SJSA1 (cell line): ENCODE measurements around the gene FBXO48. TPM values are rescaled to one million over a fixed set of nuclear protein-coding genes. Genes with fewer than 3 reads are reported as not detected.

ENCODE experiments used
- DNase-seq, 2 experiments: peaks; one replicate each; pipeline ENCODE4 v3.0.0-alpha.2; 2015 to 2020; ENCODE audit warnings: low spot score in 2 of 2, low read depth in 1 of 2
- H3K27ac ChIP-seq: fragments of 250-450 bp; sonication (Bioruptor Pico); 2 replicates; pipeline ENCODE4 v1.5.1; 2020; ENCODE audit warnings: mild to moderate bottlenecking, moderate library complexity
- H3K27me3 ChIP-seq: fragments of 250-450 bp; sonication (Bioruptor Pico); replicated peaks from 2 replicates; pipeline ENCODE4 v1.5.1; 2020; ENCODE audit warnings: mild to moderate bottlenecking, moderate library complexity
- H3K36me3 ChIP-seq: fragments of 250-450 bp; sonication (Bioruptor Pico); 2 replicates; pipeline ENCODE4 v1.5.1; 2020; ENCODE audit warnings: mild to moderate bottlenecking
- H3K4me1 ChIP-seq: fragments of 250-450 bp; sonication (Bioruptor Pico); replicated peaks from 2 replicates; pipeline ENCODE4 v1.6.1; 2021; ENCODE audit warnings: mild to moderate bottlenecking
- H3K4me3 ChIP-seq: fragments of 250-450 bp; sonication (Bioruptor Pico); 2 replicates; pipeline ENCODE4 v1.5.1; 2020; ENCODE audit warnings: mild to moderate bottlenecking
- H3K9me3 ChIP-seq: fragments of 250-450 bp; sonication (Bioruptor Pico); replicated peaks from 2 replicates; pipeline ENCODE4 v1.5.1; 2020; ENCODE audit warnings: mild to moderate bottlenecking
- total RNA-seq: library from RNA; depleted of rRNA; stranded (reverse); fragments of >200 nt; shearing (Covaris generic); gene quantifications from 2 replicates; pipeline ENCODE4 v1.2.3, GENCODE V29; 2014

FBXO48 gene
- total RNA-seq, 1 experiment from 2014 or later: 0.74 TPM

DNA sequence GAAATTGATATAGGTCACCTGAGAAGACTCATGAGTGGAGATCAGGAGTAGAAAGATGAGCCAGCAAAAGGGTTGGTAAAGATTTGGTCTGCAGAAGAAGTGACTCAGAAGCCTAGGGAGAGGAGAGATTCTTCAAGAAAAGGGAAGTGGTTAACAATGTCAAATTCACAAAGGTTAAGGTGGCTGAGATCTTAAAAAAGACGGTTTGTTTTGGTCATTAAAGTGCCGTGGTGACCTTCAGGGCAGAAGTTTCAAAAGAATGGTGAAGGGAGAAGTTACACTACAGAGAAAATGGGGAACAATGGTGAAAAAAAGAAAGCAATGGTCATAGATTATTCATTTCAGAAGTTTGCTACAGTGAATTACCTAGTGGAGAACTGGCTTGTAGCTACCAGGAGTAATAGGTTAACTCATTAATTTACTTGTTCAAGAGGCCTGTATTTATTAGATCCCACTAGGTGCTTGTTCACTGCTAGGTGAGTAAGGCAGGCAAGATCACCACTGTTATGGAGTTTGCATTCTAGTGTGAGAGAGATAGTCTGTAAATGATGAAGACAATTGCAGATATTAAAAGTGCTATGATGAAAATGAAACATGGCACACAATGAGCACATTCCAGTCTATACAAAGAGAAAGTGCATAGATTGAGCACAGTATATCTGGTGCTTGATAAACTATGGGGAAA lies 43.0 kb downstream of the FBXO48 start:
- H3K4me1 ChIP-seq: peaks cover 11% of the 10 kb centered on the region; the same call in 1 of the 2 replicates
- no peaks in the 10 kb centered on the region for H3K27me3 ChIP-seq
- no peaks in the 10 kb centered on the region for H3K9me3 ChIP-seq
- no peak overlapping the region for H3K4me3 ChIP-seq
- DNase-seq: no peak
- H3K36me3 ChIP-seq: no peaks in the 10 kb centered on the region
- H3K27ac ChIP-seq: no peak overlapping the region

DNA sequence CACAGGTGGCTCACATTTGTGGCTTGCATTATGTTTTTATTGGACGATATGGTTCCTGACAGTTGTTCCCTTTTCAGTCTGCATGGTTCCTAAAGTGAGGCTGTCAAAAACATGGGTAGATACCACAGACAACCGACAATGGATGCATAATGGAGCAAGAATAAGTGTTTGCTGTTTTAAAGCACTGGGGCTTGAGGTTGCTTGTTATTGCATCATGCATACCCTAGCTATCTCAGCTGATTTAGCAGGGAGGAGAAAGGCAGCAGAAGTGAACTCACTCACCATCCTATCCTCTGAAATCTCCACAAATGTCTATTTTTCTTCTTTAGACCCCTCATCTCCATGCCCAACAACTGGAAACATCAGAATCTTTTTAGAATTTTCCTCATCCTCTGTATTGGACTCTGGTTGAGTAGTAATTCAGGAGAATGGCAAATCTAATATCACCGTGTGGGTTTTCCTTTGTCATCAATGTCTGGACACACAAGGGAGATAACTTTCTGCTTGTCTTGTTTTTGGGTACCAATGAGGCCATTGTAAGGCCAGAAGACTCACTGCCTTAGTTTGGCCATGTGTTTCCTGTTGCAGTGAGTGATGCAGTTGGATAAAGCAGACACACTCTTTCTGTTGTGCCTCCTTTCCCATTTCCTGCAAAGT lies 46.7 kb downstream of the FBXO48 start:
- H3K27me3 ChIP-seq: no peaks in the 10 kb centered on the region
- no peak overlapping the region for H3K4me3 ChIP-seq
- H3K36me3 ChIP-seq: no peaks in the 10 kb centered on the region
- no peaks in the 10 kb centered on the region for H3K4me1 ChIP-seq
- DNase-seq: no peak
- H3K27ac ChIP-seq: no peak overlapping the region
- H3K9me3 ChIP-seq: no peaks in the 10 kb centered on the region

DNA sequence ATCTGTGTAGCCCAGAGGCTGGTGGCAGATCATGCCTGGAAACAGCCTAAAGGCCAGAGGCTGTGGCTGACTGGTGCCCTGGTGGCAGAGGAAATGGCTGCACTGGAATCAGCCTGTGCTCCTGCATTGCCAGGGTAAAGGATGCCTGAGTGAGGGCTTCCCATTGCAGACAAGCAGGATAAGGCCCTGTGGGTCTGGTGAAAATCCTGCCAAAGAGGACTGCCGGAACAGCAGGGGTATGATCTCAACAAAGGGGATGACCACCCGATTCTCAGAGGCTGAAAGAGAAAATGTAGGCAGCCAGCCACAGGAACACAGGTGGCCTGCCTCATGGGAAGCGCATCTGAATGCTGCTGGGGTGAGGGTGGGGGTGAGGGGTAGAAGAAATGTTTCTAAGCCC lies 48.2 kb downstream of the FBXO48 start:
- Histone ChIP-seq H3K36me3 (no peaks in the 10 kb centered on the region), H3K27me3 (no peaks in the 10 kb centered on the region), H3K27ac (no peak overlapping the region), H3K4me1 (no peaks in the 10 kb centered on the region), H3K4me3 (no peak overlapping the region), H3K9me3 (no peaks in the 10 kb centered on the region; the same call in 1 of the 2 replicates)
- DNase-seq: no peak

DNA sequence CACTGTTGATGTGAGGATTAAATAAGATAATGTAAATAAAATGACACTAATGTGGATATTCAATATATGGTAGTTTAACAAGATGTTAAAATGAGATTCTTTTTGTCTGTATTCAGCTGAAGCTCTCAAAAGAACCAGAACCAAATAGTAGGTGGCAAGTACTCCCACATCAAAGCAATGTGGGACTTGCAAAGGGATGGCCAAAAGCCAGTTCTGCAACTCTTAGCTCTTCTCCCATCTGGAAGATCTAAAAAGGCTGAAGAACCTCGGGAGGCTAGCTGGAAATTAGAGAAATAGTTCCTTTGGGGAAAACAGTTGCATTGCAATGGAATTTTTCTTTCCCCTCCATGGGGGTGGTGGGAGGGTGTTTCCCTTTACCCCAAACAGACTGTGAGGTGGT lies 48.7 kb downstream of the FBXO48 start:
- Histone ChIP-seq H3K4me1 (no peaks in the 10 kb centered on the region), H3K4me3 (no peak overlapping the region), H3K9me3 (no peaks in the 10 kb centered on the region; the same call in 1 of the 2 replicates), H3K27ac (no peak overlapping the region), H3K36me3 (no peaks in the 10 kb centered on the region), H3K27me3 (no peaks in the 10 kb centered on the region)
- DNase-seq: no peak

DNA sequence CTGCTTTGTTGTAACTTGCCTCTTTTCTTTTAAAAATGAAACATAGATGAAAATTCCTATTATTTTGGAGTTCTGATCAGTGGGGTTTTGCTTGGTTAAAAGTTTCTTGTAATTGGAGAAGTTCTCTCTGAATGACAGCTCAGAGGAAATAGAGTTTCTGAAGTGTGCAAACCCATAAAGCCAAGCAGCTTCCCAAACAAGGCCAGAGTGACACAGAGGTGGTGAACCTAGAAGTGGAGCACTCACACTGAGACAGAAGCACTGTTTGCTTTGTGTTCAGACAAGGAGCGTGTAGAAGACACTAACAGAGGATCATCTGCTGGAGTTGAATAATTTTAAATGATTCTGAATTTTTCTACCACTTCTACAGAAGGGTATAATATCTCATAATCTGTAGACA lies 49.2 kb downstream of the FBXO48 start:
- H3K9me3 ChIP-seq: no peaks in the 10 kb centered on the region; the same call in 1 of the 2 replicates
- H3K4me1 ChIP-seq: no peaks in the 10 kb centered on the region
- no peak for DNase-seq
- H3K4me3 ChIP-seq: no peak overlapping the region
- no peak overlapping the region for H3K27ac ChIP-seq
- no peaks in the 10 kb centered on the region for H3K36me3 ChIP-seq
- no peaks in the 10 kb centered on the region for H3K27me3 ChIP-seq

DNA sequence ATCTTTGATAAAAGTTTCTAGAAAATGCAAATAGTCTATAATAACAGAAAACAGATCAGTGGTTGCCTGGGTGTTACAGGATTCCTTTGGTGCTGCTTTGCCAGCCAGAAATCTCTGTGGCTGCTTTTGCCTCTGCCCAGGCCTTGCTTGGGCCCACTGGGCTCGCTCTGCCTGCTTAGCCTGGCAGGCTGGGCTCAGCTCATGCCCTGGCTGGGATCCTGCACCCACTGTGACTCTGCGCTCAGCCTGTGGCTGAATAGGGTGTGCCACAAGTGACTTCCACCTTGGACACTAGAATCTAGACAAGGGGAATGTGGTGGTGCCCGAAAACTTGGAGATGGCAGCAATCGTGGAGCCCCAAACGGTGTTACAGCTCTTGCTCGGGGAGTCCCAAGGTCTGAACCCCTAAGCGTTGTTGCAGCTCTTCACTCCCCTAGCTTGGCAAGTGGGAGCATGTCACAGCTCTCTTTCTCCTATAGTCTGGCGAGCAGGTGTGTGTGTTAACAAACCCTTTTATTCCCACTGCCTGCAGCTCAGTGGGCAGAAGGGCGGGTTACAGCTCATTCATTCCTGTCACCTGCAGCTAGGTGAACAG lies 50.9 kb downstream of the FBXO48 start:
- Histone ChIP-seq H3K36me3 (no peaks in the 10 kb centered on the region), H3K4me1 (no peaks in the 10 kb centered on the region), H3K4me3 (no peak overlapping the region), H3K9me3 (no peaks in the 10 kb centered on the region; the same call in 1 of the 2 replicates), H3K27ac (no peak overlapping the region), H3K27me3 (no peaks in the 10 kb centered on the region)
- no peak for DNase-seq

DNA sequence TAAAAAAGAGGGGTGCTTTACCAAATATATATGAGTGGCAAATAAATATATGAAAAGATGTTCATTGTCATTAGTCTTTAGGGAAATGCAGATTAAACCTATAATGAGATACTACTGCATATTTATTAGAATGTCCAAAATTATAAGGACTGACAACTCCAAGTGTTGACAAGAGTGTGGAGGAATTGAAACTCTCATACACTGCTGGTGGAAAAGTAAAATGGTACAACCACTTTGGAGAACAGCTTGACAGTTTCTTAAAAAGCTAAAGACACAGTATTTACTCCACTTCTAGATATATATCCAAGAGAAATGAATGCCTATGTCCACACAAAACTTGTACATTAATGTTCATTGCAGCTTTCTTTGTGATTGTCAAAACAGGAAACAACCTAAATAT lies 51.6 kb downstream of the FBXO48 start:
- no peak overlapping the region for H3K4me3 ChIP-seq
- H3K9me3 ChIP-seq: no peaks in the 10 kb centered on the region; the same call in 1 of the 2 replicates
- DNase-seq: no peak
- no peaks in the 10 kb centered on the region for H3K36me3 ChIP-seq
- H3K27ac ChIP-seq: no peak overlapping the region
- H3K27me3 ChIP-seq: no peaks in the 10 kb centered on the region
- no peaks in the 10 kb centered on the region for H3K4me1 ChIP-seq

DNA sequence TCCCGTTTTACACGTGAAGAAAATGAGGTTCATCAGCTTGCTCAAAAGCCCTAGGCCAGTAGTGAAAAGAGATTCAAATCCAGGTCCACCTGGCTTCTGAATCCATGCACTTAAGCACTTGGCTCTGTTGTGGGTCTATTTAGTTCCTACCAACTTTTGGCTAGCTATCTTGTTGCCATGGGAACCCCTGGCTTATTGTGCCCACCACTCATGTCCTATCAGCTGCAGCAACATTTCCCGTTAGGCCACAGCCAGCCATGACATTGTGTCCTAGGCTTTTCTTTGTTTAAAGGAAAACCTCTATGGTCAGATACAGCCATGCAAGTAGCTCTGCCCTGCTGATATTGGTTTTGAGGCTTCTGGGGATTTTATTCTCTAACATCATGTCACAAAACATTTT lies 52.2 kb downstream of the FBXO48 start:
- H3K27me3 ChIP-seq: no peaks in the 10 kb centered on the region
- no peak overlapping the region for H3K4me3 ChIP-seq
- no peak overlapping the region for H3K27ac ChIP-seq
- DNase-seq: no peak
- H3K9me3 ChIP-seq: no peaks in the 10 kb centered on the region; the same call in 1 of the 2 replicates
- no peaks in the 10 kb centered on the region for H3K4me1 ChIP-seq
- H3K36me3 ChIP-seq: no peaks in the 10 kb centered on the region

DNA sequence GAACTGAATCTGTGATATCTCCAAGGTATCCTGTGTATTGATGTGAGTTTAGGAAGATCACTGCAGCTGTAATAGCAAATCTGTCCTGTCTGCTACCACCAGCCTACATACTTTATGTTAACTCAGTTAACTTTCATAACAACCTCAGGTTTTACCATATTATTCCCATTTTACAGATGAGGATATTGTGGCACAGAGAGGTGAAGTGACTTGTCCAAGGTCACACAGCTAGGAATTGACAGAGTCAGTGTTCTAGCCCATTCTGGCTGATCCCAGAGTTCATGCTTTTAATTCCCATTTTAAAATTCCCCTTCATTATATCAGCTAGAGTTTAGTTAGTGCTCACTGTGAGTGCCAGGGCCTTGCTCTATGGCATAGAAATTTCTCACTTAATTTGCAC lies 52.6 kb downstream of the FBXO48 start:
- H3K4me1 ChIP-seq: no peaks in the 10 kb centered on the region
- no peak overlapping the region for H3K4me3 ChIP-seq
- H3K27ac ChIP-seq: no peak overlapping the region
- no peaks in the 10 kb centered on the region for H3K27me3 ChIP-seq
- H3K9me3 ChIP-seq: no peaks in the 10 kb centered on the region; the same call in 1 of the 2 replicates
- H3K36me3 ChIP-seq: no peaks in the 10 kb centered on the region
- DNase-seq: no peak

DNA sequence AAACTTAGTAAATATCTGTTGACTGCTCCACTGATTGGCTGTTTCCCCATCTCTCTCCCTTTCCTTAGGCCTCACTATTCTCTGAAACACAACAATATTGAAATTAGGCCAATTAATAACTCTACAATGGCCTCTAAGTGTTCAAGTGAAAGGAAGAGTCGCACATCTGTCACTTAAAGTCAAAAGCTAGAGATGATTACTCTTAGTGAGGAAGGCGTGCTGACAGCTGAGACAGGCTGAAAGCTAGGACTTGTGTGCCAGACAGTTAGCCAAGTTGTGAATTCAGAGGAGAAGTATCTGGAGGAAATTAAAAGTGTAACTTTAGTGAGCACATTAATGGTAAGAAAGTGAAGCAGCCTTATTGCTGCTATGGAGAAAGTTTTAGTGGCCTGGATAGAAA lies 53.6 kb downstream of the FBXO48 start:
- no peaks in the 10 kb centered on the region; the same call in 1 of the 2 replicates for H3K9me3 ChIP-seq
- no peak overlapping the region for H3K27ac ChIP-seq
- no peak overlapping the region for H3K4me3 ChIP-seq
- DNase-seq: no peak
- no peaks in the 10 kb centered on the region for H3K4me1 ChIP-seq
- no peaks in the 10 kb centered on the region for H3K27me3 ChIP-seq
- H3K36me3 ChIP-seq: no peaks in the 10 kb centered on the region

DNA sequence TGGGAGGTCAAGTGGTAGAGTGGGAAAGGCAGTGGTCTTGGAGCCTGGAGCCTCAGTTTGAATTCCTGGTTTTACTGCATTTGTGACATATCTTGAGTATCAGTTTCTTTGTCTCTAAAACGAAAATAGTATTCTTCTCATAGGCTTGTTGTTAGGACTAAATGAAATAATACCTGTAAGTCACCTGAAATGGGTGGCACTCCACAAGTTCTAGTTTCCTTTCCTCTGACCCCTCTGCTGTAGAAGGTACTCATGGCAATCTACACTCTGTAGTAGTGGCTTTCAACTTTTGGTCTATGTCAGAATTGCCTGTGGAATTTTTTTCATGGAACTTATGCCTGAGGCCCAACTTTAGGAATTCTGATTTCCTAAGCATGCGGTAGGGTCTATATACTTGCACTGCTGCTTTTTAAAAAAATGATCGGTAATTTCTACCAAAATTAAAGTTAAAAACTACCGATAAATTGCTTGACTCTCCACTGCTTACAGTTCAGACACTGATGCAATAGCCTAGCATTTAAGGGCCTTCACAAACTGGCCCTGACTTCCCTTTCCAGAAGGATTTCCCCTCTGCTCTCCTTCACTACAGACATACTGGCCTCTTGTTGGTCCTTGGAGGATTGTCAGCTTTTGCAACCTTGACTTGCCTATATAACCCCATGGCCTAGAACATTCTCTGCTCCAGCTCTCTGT lies 54.8 kb downstream of the FBXO48 start:
- Histone ChIP-seq H3K36me3 (no peaks in the 10 kb centered on the region), H3K4me3 (no peak overlapping the region), H3K27me3 (no peaks in the 10 kb centered on the region), H3K27ac (no peak overlapping the region), H3K9me3 (no peaks in the 10 kb centered on the region; the same call in 1 of the 2 replicates), H3K4me1 (no peaks in the 10 kb centered on the region)
- no peak for DNase-seq

DNA sequence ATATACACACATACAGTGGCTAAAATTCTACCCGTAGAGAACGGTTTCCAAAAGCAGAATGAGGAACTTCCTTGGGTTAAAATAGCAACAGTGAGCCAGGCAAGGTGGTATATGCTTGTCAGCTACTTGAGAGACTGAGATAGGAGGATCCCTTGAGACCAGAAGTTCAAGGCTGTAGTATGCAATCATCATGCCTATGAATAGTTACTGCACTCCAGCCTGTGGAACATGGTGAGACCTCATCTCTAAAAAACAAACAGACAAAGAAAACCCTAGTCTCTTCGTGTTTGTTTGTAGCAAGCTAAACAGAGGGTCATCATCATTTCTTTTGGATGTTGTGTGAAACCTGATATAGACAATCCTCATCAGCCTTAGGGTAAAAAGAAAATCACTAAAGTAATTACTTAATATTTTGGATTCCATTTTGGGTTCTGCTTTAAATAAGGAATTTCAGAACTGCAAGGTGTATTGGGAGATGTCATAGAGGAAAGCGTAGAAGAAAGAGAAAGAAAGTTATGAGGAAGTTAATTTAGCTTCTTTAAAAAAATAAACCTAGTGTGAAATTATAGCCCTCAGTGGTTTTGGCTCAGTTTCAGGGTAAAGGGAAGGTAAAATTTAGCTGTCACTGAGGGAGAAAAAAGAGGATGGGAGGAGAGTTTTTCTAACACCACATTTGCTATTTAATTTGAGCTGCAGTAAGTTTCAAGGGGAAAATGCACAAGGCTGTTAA lies 55.5 kb downstream of the FBXO48 start:
- no peak for DNase-seq
- Histone ChIP-seq H3K4me3 (no peak overlapping the region), H3K9me3 (no peaks in the 10 kb centered on the region; the same call in 1 of the 2 replicates), H3K36me3 (no peaks in the 10 kb centered on the region), H3K27me3 (no peaks in the 10 kb centered on the region), H3K27ac (no peak overlapping the region), H3K4me1 (no peaks in the 10 kb centered on the region)
